Esophagus squamous epithelium (tissue), 5 donors: ENCODE measurements around the gene CCDC90B. TPM values are rescaled to one million over a fixed set of nuclear protein-coding genes. Genes with fewer than 3 reads are reported as not detected.

Experiments used
- DNase-seq: peaks from one replicate; lab custom pipeline; 2025; lab: John Stamatoyannopoulos, UW
- H3K27ac ChIP-seq, 4 donors: fragments of 200-600 bp; sonication (generic); one replicate each; pipeline ENCODE4 v1.5.1; 2016 to 2019; ENCODE audit warnings: mild to moderate bottlenecking in 1 of 4
- H3K27me3 ChIP-seq, 4 donors: fragments of 200-600 bp; sonication (generic); 1 replicate in 3 of 4; 2 replicates in 1 of 4; pipeline versions ENCODE4 v1.5.1 to v1.6.0; 2017 to 2021; ENCODE audit warnings: antibody characterized with exemption in 1 of 4
- H3K36me3 ChIP-seq, 3 donors: fragments of 200-600 bp; sonication (generic); one replicate each; pipeline ENCODE4 v1.5.1; 2016 to 2019
- H3K4me1 ChIP-seq, 3 donors: fragments of 200-600 bp; sonication (generic); one replicate each; pipeline ENCODE4 v1.5.1; 2017 to 2019
- H3K4me3 ChIP-seq, 4 donors: fragments of 200-600 bp; sonication (generic); 1 replicate in 3 of 4; 2 replicates in 1 of 4; pipeline ENCODE4 v1.5.1; 2016 to 2019; ENCODE audit warnings: mild to moderate bottlenecking in 2 of 4, moderate library complexity in 1 of 4
- H3K9me3 ChIP-seq, 3 donors: fragments of 200-600 bp; sonication (generic); one replicate each; pipeline ENCODE4 v1.5.1; 2016 to 2019
- POLR2A ChIP-seq, 4 donors: fragments of 450-650 bp; IDR thresholded peaks; one replicate each; pipeline ENCODE4 v1.6.1; 2017; ENCODE audit warnings: antibody characterized with exemption in 4 of 4, mild to moderate bottlenecking in 4 of 4, moderate library complexity in 3 of 4
- WGBS, 2 donors: methylation state at CpG; one replicate each; pipeline ENCODE4 v1.1.5; 2018; 5-methylcytosine and 5-hydroxymethylcytosine counted together
- intact Hi-C: fragments of 100-400 bp; cut with DNase I; formaldehyde crosslinking; loops from one replicate; pipeline ENCODE4 v1.15.0; 2022
- small RNA-seq, 4 donors: library from RNA; depleted of rRNA; stranded (forward); fragments of <200 nt; gene quantifications; one replicate each; pipeline ENCODE3, GENCODE V24; 2016
- total RNA-seq, 4 donors: library from RNA; depleted of rRNA; stranded (reverse); fragments of >200 nt; gene quantifications; one replicate each; pipeline ENCODE4 v1.1.0, GENCODE V29; 2016
- TF ChIP-seq, protein P1 (sequence below), 6 experiments: fragments of 450-650 bp in 4 of 6; fragments of 200-600 bp in 2 of 6; sonication (generic) in 2 of 6; IDR thresholded peaks; one replicate each; pipeline ENCODE4 v1.5.1; 2016 to 2019; ENCODE audit warnings: antibody characterized with exemption in 6 of 6, mild to moderate bottlenecking in 4 of 6, moderate library complexity in 4 of 6
- donor health status: DM: yes; HTN: yes; CAD: no.

The CCDC90B gene
- total RNA-seq, 4 donors from 2014 or later, result 17.8 to 35.0 (median 27.6) TPM

DNA sequence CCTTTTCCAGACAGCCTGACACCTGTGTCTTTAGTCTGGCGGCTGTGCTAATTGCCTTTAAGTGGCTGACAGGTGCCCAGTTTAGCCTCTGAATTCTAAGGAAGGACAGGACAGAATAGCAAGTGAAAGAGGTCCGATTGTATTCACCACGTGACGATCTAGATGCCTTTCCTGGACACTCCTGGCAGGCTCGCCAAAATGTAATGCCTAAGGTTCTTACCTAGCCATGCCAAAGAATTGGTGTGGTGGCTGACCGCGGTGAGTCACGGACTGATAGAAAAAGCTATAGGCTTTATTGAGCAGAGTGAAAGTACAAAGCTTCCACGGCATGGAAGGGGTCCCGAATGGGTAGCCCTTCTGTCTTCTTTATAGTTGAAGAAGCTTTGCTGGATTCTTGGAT, 65.9 kb downstream of the CCDC90B start:
- peaks cover 0 to 4% (median 0%) of the 10 kb centered on the region in 3 donors for H3K36me3 ChIP-seq
- intact Hi-C loops, result no loop called here
- no peaks in the 10 kb centered on the region for H3K9me3 ChIP-seq
- TF ChIP-seq POLR2A (IDR thresholded peaks at IDR 0.05), result no peak
- TF ChIP-seq, protein P1, sequence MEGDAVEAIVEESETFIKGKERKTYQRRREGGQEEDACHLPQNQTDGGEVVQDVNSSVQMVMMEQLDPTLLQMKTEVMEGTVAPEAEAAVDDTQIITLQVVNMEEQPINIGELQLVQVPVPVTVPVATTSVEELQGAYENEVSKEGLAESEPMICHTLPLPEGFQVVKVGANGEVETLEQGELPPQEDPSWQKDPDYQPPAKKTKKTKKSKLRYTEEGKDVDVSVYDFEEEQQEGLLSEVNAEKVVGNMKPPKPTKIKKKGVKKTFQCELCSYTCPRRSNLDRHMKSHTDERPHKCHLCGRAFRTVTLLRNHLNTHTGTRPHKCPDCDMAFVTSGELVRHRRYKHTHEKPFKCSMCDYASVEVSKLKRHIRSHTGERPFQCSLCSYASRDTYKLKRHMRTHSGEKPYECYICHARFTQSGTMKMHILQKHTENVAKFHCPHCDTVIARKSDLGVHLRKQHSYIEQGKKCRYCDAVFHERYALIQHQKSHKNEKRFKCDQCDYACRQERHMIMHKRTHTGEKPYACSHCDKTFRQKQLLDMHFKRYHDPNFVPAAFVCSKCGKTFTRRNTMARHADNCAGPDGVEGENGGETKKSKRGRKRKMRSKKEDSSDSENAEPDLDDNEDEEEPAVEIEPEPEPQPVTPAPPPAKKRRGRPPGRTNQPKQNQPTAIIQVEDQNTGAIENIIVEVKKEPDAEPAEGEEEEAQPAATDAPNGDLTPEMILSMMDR (IDR thresholded peaks at IDR 0.05), result no peak
- H3K27ac ChIP-seq, result no peak overlapping the region
- no peaks in the 10 kb centered on the region for H3K4me1 ChIP-seq
- H3K4me3 ChIP-seq, result no peak overlapping the region
- H3K27me3 ChIP-seq, result no peaks in the 10 kb centered on the region
- DNase-seq, result no peak
- WGBS, 2 donors, result 77 to 90% methylated on average over 10 of the region's 10 CpGs

DNA sequence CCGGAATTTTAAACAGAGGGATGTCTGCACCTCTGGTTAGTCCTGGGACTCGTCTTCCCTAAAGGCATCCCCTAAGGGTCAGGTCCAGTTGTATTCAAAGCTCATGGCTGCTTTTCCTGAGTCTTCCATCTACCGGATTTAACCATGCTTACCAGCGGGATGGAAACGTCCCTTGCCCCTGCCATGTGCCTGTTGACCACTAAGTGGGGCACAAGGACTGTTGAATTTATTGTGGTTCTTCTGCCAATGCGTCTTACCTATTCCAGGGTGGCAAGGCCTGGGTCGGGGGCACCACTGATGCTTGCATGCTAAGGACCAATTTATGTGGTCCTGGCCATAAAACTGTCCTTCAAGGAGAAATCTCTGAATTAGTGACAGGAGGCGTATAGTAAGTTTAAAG, 67.1 kb downstream of the CCDC90B start:
- Histone ChIP-seq H3K36me3 (peaks cover 0 to 8% (median 0%) of the 10 kb centered on the region in 3 donors), H3K27ac (no peak overlapping the region), H3K9me3 (no peaks in the 10 kb centered on the region), H3K4me3 (no peak overlapping the region), H3K4me1 (no peaks in the 10 kb centered on the region), H3K27me3 (no peaks in the 10 kb centered on the region)
- intact Hi-C loops, result no loop called here
- no peak for TF ChIP-seq POLR2A (IDR thresholded peaks at IDR 0.05)
- TF ChIP-seq, protein P1 (IDR thresholded peaks at IDR 0.05), result no peak
- WGBS, 2 donors, result 75 to 79% methylated on average over 7 of the region's 8 CpGs
- no peak for DNase-seq

Small RNA genes lying within 50 kb of the gene (small RNA-seq; reads per million reads assigned to genes)
- gene AP000873.5, result 0 reads per million in 4 donors

Other genes starting within 250 kb of the CCDC90B start
- 1 to 10 TPM; 2.2 to 8.7 (median 6.0) TPM for gene RAB30, start 214.5 kb downstream of the CCDC90B start, total RNA-seq
- gene PCF11, start 129.2 kb downstream of the CCDC90B start, total RNA-seq, result 10 to 100 TPM; 33.6 to 64.1 (median 44.3) TPM
- 1 to 10 TPM; 3.9 to 7.4 (median 5.2) TPM for gene ANKRD42, start 92.7 kb downstream of the CCDC90B start, total RNA-seq